CD14-positive monocyte (primary cell): ENCODE results near the gene TMEM51. TPM values are rescaled to one million over a fixed set of nuclear protein-coding genes. Genes with fewer than 3 reads are reported as not detected.

ENCODE experiments used
- DNase-seq, 3 donors: peaks; one replicate each; pipeline ENCODE4 v3.0.0-alpha.2; 2011 to 2022
- H2AFZ ChIP-seq: 2 replicates; pipeline ENCODE4 v1.6.0; 2012; ENCODE audit warnings: mild to moderate bottlenecking, low read depth, low read length, inconsistent platforms; ENCODE audit not compliant: insufficient read depth, poor library complexity, severe bottlenecking
- H3K27ac ChIP-seq, 2 donors: 1 replicate in 1 of 2; 2 replicates in 1 of 2; pipeline ENCODE4 v1.5.1; 2012 to 2013; ENCODE audit warnings: low read length in 2 of 2, control low read depth in 1 of 2, inconsistent platforms in 1 of 2, low read depth in 1 of 2, mild to moderate bottlenecking in 1 of 2
- H3K27me3 ChIP-seq, 2 donors: one replicate each; pipeline versions ENCODE4 v1.6.0 to v1.6.1; 2011 to 2013; ENCODE audit warnings: low read length in 2 of 2; ENCODE audit not compliant: control insufficient read depth in 2 of 2, insufficient read depth in 2 of 2
- H3K36me3 ChIP-seq, 2 donors: replicated peaks in 1 of 2; 1 replicate in 1 of 2; 2 replicates in 1 of 2; pipeline versions ENCODE4 v1.5.1 to v1.6.1; 2012 to 2013; ENCODE audit warnings: low read length in 2 of 2, control low read depth in 1 of 2, inconsistent platforms in 1 of 2, mild to moderate bottlenecking in 1 of 2; ENCODE audit not compliant: insufficient read depth in 2 of 2, control insufficient read depth in 1 of 2
- H3K4me1 ChIP-seq, 2 donors: 1 replicate in 1 of 2; 2 replicates in 1 of 2; pipeline versions ENCODE4 v1.5.1 to v1.6.1; 2012 to 2013; ENCODE audit warnings: low read length in 2 of 2, control low read depth in 1 of 2, inconsistent platforms in 1 of 2, mild to moderate bottlenecking in 1 of 2, moderate library complexity in 1 of 2; ENCODE audit not compliant: insufficient read depth in 2 of 2, control insufficient read depth in 1 of 2
- H3K4me2 ChIP-seq: replicated peaks from 2 replicates; pipeline ENCODE3; 2012; ENCODE audit warnings: low read length, moderate library complexity, mild to moderate bottlenecking; ENCODE audit not compliant: poor library complexity, severe bottlenecking; ENCODE audit errors: extremely low read depth
- H3K4me3 ChIP-seq, 3 experiments: fragments of 200-600 bp in 1 of 3; sonication (generic) in 1 of 3; replicated peaks in 1 of 3; 1 replicate in 2 of 3; 2 replicates in 1 of 3; pipeline ENCODE4 v1.5.1; 2011 to 2013; ENCODE audit warnings: low read length in 3 of 3, mild to moderate bottlenecking in 3 of 3, control low read depth in 2 of 3, low read depth in 2 of 3, inconsistent platforms in 1 of 3, moderate library complexity in 1 of 3
- H3K79me2 ChIP-seq: 2 replicates; pipeline ENCODE4 v1.6.0; 2012; ENCODE audit warnings: mild to moderate bottlenecking, control low read depth, inconsistent platforms, low read length, moderate library complexity; ENCODE audit not compliant: insufficient read depth
- H3K9ac ChIP-seq: 2 replicates; pipeline ENCODE4 v1.6.0; 2017; ENCODE audit warnings: low read length, mild to moderate bottlenecking; ENCODE audit not compliant: insufficient read depth, poor library complexity, severe bottlenecking
- H3K9me3 ChIP-seq, 2 donors: replicated peaks in 1 of 2; 1 replicate in 1 of 2; 2 replicates in 1 of 2; pipeline versions ENCODE4 v1.5.1 to v1.6.1; 2012 to 2013; ENCODE audit warnings: low read length in 2 of 2, control low read depth in 1 of 2; ENCODE audit not compliant: control insufficient read depth in 1 of 2, insufficient read depth in 1 of 2
- H4K20me1 ChIP-seq: 2 replicates; pipeline ENCODE4 v1.6.0; 2012; ENCODE audit warnings: mild to moderate bottlenecking, low read length, control low read depth, moderate library complexity; ENCODE audit not compliant: insufficient read depth
- H3K27ac Mint-ChIP-seq, 7 donors: one replicate each; pipeline ENCODE4 v1.8.0; 2020; ENCODE audit warnings: mild to moderate bottlenecking in 7 of 7, mixed read lengths in 7 of 7, moderate library complexity in 6 of 7, inconsistent platforms in 2 of 7
- H3K27me3 Mint-ChIP-seq, 3 donors: one replicate each; pipeline ENCODE4 v1.8.0; 2021 to 2022; ENCODE audit warnings: low read depth in 3 of 3, mild to moderate bottlenecking in 3 of 3, mixed read lengths in 3 of 3, moderate library complexity in 3 of 3, inconsistent platforms in 1 of 3
- H3K36me3 Mint-ChIP-seq, 2 donors: one replicate each; pipeline ENCODE4 v1.8.0; 2020; ENCODE audit warnings: mixed read lengths in 2 of 2, inconsistent platforms in 1 of 2, mild to moderate bottlenecking in 1 of 2
- H3K4me1 Mint-ChIP-seq: one replicate; pipeline ENCODE4 v1.8.0; 2020; ENCODE audit warnings: mild to moderate bottlenecking, mixed read lengths
- H3K4me3 Mint-ChIP-seq, 2 donors: one replicate each; pipeline ENCODE4 v1.8.0; 2020; ENCODE audit warnings: mild to moderate bottlenecking in 2 of 2, mixed read lengths in 2 of 2, moderate library complexity in 1 of 2
- H3K9me3 Mint-ChIP-seq, 7 donors: one replicate each; pipeline ENCODE4 v1.8.0; 2020 to 2022; ENCODE audit warnings: mixed read lengths in 7 of 7, mild to moderate bottlenecking in 6 of 7, moderate library complexity in 6 of 7, inconsistent platforms in 2 of 7
- WGBS: methylation state at CpG from one replicate; pipeline ENCODE4 v1.1.5; 2013; ENCODE audit warnings: missing lambda C conversion rate; ENCODE audit not compliant: insufficient coverage; 5-methylcytosine and 5-hydroxymethylcytosine counted together
- intact Hi-C, 2 donors: fragments of 100-400 bp; cut with micrococcal nuclease; formaldehyde crosslinking; loops; one replicate each; pipeline versions ENCODE4 v1.15.0 to v1.15.1; 2023
- polyA plus RNA-seq, 3 donors: library from polyadenylated mRNA; depleted of rRNA in 1 of 3; unstranded in 2 of 3; stranded (reverse) in 1 of 3; fragments of 300-500 nt in 2 of 3; fragments of >200 nt in 1 of 3; fragmentation: Illumina TruSeq in 2 of 3; gene quantifications; 1 replicate in 2 of 3; 2 replicates in 1 of 3; pipeline ENCODE4 v1.2.3, GENCODE V29; 2012 to 2021
- TF ChIP-seq, protein P1 (sequence below): fragments of 200-600 bp; IDR thresholded peaks from one replicate; pipeline ENCODE4 v1.8.0; 2022; ENCODE audit warnings: antibody characterized with exemption, mild to moderate bottlenecking

TMEM51 gene
- polyA plus RNA-seq, 3 donors, result 1.2 to 2.5 (median 2.1) TPM

DNA sequence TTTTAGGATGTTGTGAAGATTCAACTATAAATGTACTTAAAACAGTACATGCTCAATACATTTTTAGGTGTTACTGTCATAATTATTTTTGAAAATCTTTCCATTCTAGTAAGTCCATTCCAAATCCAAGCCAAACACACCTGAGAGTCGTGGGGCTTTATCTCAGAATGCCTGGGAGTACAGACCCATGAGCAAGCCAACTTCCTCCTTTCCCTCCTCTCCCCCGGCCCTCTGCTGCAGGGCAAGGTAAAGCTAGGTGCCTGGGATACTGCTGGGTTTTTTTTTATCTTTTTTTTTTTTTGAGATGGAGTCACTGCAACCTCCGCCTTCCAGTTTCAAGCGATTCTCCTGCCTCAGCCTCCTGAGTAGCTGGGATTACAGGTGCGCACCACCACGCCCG is 16.5 kb downstream of the TMEM51 start:
- Histone ChIP-seq H4K20me1 (no peaks in the 10 kb centered on the region), H3K4me3 (no peak overlapping the region), H3K36me3 (no peaks in the 10 kb centered on the region), H3K27me3 (no peaks in the 10 kb centered on the region), H3K4me2 (no peak overlapping the region), H3K9ac (no peak overlapping the region), H3K9me3 (no peaks in the 10 kb centered on the region), H3K4me1 (peaks cover 10 to 13% of the 10 kb centered on the region in 2 donors), H2AFZ (no peak overlapping the region), H3K27ac (no peak overlapping the region), H3K79me2 (no peaks in the 10 kb centered on the region)
- intact Hi-C loops, result no loop called here
- TF ChIP-seq, protein P1, sequence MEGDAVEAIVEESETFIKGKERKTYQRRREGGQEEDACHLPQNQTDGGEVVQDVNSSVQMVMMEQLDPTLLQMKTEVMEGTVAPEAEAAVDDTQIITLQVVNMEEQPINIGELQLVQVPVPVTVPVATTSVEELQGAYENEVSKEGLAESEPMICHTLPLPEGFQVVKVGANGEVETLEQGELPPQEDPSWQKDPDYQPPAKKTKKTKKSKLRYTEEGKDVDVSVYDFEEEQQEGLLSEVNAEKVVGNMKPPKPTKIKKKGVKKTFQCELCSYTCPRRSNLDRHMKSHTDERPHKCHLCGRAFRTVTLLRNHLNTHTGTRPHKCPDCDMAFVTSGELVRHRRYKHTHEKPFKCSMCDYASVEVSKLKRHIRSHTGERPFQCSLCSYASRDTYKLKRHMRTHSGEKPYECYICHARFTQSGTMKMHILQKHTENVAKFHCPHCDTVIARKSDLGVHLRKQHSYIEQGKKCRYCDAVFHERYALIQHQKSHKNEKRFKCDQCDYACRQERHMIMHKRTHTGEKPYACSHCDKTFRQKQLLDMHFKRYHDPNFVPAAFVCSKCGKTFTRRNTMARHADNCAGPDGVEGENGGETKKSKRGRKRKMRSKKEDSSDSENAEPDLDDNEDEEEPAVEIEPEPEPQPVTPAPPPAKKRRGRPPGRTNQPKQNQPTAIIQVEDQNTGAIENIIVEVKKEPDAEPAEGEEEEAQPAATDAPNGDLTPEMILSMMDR, result no peak
- Mint-ChIP-seq H3K27me3 (peaks cover 0 to 2% (median 0%) of the 10 kb centered on the region in 3 donors), H3K36me3 (no peaks in the 10 kb centered on the region), H3K4me3 (no peak overlapping the region), H3K9me3 (peaks cover 0 to 2% (median 0%) of the 10 kb centered on the region in 7 donors), H3K27ac (no peak overlapping the region), H3K4me1 (peaks cover 20% of the 10 kb centered on the region)
- 50% methylated on average over 1 of the region's 7 CpGs for WGBS
- no peak for DNase-seq

- peak overlapping the region in 1 of 7 donors; percentile 50 for H3K27ac Mint-ChIP-seq
- Histone ChIP-seq H4K20me1 (no peaks in the 10 kb centered on the region), H3K9ac (no peak overlapping the region), H2AFZ (no peak overlapping the region), H3K9me3 (no peaks in the 10 kb centered on the region), H3K4me3 (no peak overlapping the region), H3K4me1 (peaks cover 10 to 13% of the 10 kb centered on the region in 2 donors), H3K36me3 (no peaks in the 10 kb centered on the region), H3K27ac (no peak overlapping the region), H3K4me2 (no peak overlapping the region), H3K79me2 (no peaks in the 10 kb centered on the region), H3K27me3 (no peaks in the 10 kb centered on the region)
- no peak for DNase-seq
- intact Hi-C loops, result no loop called here
- H3K27me3 Mint-ChIP-seq, result peaks cover 0 to 2% (median under 1%) of the 10 kb centered on the region in 3 donors
- H3K36me3 Mint-ChIP-seq, result no peaks in the 10 kb centered on the region
- H3K4me3 Mint-ChIP-seq, result no peak overlapping the region
- 82% methylated on average over 10 of the region's 15 CpGs for WGBS
- TF ChIP-seq, protein P1, result no peak
- H3K9me3 Mint-ChIP-seq, result peaks cover 0 to 8% (median 0%) of the 10 kb centered on the region in 7 donors
- peaks cover 20% of the 10 kb centered on the region for H3K4me1 Mint-ChIP-seq
Observed at GRCh38 chr1:15171271-15171908, 17.8 kb downstream of the TMEM51 start.
